ENCODE results near the gene COL24A1.
"Not testable (repeated sequence)": the region's sequence is repeated elsewhere in the genome, so short reads cannot be mapped to it uniquely, and the experiment has no call there.

Gene COL24A1

DNA sequence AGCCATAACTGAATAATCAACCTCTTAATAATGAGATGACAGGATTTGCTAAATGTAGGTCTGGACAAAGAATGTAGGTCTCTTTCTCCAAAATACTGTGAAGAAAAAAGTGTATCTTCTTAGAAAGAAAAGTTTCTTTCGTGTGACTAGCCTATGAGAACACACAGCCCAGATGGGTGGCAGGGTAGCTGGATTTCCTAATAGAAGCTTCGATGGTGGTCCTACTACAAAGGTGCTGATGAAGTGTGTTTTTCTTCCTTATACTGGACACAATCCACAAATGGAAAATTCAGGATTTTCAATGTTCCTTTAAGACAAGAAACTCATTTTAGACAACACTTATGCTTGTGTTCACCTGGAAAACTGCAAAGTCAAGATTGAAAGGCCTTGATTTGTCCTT lies 358.2 kb downstream of the COL24A1 start:
- no peak for DNase-seq

DNA sequence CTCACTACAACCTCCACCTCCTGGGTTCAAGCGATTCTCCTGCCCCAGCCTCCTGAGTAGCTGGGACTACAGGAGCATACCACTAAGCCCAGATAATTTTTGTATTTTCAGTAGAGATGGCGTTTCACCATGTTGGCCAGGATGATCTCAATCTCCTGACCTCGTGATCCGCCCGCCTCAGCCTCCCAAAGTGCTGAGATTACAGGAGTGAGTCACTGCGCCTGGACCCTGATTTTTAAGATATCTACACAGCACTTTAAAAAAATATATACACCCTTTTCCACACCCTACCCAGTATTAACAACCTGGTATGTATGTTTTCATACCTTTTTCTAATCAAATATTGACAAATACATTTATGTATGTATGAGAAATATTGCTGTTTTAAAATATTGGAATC lies 379.6 kb downstream of the COL24A1 start:
- not testable (repeated sequence) for DNase-seq

DNA sequence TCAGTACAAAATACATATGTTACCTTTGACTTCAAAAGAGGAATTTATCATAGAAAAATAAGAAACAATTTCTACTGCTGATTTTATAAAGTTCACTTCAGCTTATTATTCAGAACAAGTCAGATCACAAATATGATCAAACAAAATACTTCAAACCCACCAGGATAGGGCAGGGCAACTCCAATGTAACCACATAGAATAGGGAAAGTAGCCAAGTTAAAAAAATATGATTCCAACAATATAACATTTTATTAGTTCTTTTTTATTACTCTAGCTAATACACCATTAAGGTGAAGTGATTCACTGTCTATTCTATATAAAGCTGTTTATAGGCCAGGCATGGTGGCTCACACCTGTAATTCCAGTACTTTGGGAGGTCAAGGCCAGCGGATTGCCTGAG lies 393.8 kb downstream of the COL24A1 start:
- DNase-seq = no peak

DNA sequence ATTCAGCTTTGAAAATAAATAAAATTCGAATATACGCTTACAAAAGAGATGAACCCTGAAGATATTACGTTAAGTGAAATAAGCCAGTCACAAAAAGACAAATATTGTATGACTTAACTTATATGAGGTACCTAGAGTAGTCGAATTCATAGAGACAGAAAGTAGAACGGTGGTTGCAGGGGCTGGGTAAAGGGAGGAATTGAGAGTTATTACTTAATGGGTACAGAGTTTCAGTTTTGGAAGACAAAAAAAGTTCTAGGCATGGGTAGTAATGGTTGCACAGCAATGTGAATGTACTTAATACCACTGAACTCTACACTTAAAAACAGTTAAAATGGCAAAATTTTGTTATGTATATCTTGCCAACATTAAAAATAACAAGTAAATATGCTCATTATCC lies 399.7 kb downstream of the COL24A1 start:
- no peak for DNase-seq

DNA sequence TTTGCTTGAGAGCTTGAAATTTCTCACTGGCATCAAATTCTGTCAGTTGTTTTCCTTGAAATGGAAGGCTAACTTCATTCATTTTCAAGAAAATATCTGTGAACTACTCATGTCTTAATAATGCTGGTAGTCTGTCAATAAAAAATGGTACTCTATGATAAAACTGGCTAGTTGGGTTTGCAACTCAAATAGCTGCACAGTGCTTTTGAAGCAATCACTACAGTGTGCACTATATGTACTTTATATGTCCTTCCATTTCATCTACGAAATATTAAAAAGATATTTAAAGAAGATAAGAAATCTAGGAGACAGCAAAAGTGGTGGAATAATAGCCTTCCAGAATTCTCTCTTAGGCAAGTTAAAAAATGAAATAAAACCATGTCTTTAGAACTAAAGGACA lies 408.5 kb downstream of the COL24A1 start:
- DNase-seq = no peak

DNA sequence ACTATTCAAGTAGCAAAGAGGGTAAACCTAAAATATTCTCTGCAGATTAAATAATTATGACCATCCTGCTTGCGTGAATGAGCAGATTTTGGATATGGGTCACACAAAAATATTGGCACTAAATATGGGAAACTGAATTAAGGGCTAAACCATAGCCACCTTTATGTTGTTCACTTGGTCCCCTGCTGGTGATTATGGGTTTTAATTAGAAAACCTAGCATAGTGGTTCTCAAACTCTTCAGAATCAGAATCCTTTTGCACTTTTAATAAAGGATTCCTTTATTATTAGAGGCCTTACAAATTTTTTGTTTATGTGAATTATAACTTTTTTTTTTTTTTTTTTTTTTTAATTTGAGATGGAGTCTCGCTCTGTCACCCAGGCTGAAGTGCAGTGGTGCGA lies 409.8 kb downstream of the COL24A1 start:
- DNase-seq = no peak

DNA sequence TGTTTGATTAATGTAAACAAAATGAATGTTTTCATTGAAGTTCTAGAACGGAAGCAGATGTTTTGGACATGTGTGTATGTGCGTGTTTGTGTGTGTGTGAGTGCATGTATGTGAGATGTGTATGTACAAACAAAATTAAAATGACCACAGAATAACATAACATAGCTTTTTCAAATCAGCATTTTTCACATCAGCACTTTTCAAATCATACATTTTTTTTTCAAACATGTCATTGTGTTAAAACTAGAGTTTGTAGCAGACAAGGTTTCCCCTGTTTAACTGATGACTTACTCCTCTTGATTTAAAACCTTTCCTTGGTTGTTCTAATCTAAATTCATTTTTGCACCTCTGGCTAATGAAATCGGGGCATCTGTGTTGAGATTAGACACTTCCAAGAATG lies 412.8 kb downstream of the COL24A1 start:
- no peak for DNase-seq

DNA sequence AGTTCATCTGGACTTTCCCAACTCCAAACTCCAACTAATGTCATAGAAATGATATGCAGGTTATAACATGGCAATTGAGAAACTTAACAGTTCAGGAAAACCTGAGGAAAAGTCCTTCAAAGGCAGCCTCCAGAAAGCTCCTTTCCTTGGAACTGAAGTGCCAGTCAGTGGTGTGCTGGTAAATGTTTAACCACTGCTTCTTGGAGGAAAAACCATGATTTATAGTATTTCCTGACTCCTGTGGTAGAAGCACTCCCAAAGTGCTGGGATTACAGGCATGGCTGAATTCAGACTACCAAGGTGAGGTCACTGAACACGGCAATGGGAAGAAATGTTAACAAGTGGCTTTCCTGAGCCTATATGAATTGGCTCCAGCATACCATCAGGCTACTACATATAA lies 421.6 kb downstream of the COL24A1 start:
- no peak for DNase-seq

DNA sequence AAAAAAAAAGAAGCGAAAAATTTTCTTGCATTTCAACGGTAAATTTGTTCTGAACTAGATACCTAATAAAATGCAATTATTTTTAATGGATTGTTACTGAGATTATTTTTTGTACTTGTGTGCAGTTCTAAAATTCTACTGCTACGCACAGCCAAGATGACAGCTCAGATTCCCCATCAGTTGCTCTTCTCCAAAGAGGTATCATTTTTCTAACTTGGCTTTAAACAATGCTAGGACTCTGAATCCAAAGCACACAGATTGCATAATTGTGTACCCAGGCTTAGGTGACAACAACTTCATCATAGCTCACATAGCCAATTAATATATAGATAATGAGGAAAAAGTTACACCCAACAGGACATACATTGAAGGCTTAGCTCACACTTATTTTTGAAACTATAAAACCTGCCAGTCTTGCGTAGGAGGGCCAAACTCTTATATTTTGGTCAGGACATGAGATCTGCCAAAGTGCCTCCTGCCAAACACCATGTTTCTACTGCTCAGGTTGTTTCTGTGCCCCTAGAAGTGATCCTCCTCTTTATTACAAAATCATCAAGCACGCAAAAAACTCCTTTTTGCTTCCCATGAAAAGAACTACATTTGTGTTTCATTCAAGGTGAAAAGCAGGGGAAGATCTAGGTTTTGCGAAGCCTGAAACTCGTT lies 437.8 kb downstream of the COL24A1 start:
- DNase-seq = no peak

DNA sequence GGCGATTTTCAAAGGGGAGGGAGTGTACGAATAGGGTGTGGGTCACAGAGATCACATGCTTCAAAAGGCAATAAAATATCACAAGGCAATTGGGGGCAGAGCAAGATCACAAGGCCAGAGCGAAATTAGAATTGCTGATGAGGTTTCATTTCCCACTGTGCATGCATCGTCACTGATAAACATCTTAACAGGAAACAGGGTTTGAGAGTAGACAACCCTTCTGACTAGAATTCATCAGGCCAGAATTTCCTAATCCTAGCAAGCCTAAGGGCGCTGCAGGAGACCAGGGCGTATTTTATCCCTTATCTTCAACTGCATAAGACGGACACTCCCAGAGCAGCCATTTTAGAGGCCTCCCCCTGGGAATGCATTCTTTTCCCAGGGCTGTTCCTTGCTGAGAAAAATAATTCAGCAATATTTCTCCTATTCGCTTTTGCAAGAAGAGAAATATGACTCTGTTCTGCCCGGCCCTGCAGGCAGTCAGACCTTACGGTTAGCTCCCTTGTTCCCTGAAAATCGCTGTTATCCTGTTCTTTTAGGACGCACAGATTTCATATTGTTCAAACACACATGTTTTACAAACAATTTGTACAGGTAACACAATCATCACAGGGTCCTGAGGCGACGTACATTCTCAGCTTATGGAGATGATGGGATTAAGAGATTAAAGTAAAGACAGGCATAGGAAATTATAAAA lies 442.0 kb downstream of the COL24A1 start:
- not testable (repeated sequence) for DNase-seq

DNA sequence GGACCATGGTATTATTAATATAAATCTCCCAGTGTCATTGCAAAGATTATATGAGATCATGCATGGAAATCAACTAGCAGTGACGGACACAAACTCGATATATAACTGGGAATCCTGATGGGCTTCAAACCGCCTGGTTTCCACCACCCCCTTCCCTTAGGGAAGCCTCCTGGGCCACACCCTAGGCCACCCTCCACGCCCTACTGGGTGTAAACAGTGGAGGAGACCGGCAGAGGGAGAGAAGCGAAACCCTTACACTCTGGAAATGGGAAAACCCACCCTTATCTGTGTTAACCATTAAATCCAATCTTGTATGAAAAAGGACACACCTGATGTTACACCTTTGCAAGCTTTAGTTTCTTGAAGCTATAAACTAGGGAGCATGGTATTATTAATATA lies 447.7 kb downstream of the COL24A1 start:
- DNase-seq = no peak

DNA sequence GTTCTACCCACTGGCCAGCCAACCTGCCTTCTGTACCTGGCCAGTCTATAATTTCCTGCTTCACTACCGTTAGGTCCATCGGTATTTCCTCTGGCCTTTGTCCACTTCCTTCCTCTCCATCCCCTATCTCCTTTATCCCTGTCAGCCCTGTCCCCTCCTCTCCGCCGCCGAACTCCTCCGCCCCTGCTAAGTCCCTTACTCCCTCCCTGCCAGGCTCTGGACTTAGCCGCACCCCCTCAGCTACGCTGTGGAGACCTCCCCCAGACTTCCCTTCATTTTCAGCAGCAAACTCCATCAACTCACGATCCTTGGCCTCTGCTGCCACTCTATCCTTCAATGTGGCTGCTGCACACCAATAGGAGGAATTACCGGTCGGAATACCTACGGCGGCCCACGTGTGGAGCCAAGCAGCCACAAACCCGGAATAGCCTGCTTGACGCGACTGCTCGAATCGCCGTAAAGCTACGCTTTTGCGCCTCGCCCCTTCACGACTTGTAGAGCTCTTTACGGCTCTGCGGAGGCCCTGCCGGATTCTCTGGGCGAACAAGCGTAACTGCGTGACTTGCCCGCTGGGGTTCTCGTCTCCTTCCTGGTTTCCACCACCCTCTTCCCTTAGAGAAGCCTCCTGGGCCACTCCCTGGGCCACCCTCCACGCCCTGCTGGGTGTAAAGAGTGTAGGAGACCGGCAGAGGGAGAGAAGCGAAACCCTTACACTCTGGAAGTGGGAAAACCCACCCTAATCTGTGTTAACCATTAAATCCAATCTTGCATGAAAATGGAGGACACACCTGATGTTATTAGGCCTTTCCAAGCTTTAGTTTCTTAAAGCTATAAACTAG lies 448.4 kb downstream of the COL24A1 start, which contains the start of gene ZNHIT6:
Gene ZNHIT6 (minus strand): TSS at position 444 of the 839 bp plus-strand sequence. CDS start 149 bp downstream, at position 295.
- peak; percentile 97 for DNase-seq

DNA sequence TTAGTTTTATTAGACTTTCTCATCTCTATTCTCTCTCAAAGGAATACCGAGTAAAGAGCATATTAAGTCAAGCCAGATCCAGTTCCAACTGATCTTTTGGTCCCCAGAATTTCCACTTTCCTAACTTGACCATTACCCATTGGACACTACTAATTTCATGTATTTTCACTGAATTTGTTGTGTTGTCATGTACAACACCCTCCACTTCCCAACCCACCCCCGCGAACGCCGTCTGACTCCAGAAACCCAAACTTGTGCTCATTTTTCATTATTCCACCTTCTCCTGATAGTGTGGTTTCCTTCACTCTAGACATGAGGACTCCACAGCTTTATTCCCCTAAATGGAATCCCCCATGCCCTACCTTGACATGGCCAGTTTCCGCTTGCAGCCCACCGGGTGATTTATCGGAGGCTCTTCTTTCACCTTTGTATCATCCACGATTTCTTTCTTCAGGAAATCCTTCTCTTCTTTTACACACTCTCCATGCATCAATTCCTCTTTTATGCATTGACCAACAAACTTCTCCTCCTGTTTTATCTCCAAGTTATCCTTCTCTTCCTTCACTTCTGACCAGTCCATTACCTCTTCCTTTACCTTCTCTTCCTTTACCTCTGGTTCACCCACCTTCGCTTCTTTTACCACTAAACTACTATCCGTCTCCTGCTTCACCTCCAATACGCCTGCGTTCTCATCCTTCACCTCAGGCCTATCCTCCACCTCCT lies 449.1 kb downstream of the COL24A1 start:
- DNase-seq = no peak

DNA sequence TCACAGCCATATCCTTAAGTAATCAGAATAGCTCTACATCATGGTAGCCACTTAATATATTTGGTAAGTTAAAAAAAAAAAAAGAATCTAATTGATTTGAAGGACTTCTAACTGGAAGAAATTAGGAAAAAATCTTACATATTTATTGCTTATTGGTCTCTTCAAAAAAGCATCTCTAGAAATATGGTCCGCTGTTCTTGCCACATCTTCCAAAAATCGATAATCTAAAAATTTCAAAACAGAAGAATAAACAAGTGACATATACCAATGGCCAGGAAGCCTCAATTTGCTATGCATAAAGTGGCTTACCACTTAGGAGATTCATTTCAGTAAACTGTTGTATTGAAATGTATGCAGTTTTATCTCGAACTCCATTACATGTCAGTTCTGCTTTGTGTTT lies 450.6 kb downstream of the COL24A1 start:
- no peak for DNase-seq

DNA sequence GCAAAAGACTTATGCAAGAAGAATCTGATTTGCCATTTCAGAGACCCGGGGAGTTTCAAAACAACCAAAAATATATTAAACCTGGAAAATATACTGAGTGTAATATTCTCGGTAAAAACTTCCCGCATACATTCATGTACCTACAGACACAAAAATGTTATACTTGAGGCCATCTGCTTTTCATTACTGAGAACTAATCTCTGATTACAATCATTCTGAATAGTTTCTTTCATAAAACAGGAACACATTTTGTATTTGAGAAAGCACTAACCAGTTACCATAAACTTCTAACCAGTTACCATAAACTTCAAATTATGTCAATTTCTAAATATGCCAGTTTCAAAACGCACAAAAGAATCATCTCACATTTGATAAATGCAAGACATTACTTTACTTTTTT lies 456.1 kb downstream of the COL24A1 start:
- peak; percentile 37 for DNase-seq

DNA sequence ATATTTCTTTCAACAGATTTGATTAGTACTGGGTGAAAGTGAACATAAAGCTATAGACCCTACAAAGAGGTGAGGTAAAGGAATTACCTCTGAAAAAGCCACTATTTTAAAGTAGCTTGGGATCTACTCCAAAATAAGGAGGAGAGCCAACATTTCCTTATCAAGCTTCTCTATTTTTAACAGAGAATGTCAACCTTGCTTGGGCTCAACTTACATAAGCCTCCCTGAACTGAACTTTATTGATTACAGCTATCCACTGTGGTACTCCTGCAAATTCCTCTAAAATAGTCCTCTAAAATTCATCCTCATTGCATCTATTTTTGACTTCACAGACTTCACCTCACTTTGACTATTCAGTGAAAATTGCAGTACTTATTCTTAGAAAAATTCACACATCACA lies 458.7 kb downstream of the COL24A1 start:
- DNase-seq = no peak

DNA sequence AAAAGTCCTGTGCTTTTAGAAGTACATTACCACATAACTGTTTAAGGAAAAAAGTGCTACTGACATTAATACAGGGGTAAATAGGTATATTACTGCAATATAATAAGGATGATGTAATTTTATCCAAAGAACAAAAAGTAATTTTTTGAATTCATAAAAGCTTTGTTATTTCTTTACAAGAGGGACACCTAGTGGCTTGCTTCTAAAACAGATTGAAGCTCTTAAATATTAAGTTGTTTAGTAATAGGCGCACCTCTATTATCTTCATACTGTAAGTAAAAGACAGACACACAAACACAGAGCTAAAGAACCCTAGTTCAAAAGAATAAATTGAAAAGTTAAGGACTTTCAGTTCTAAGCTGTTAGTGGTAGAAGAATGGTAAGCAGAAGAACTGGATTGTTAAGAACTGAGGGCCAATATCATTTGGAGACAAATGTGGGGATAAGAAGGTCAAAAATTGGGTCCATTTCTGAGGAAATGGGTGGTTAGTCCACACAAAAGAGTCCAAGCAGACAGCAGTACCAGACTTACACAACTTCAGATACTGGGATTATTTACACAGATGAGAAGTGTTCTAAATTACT lies 463.8 kb downstream of the COL24A1 start:
- peak; percentile 70 for DNase-seq

DNA sequence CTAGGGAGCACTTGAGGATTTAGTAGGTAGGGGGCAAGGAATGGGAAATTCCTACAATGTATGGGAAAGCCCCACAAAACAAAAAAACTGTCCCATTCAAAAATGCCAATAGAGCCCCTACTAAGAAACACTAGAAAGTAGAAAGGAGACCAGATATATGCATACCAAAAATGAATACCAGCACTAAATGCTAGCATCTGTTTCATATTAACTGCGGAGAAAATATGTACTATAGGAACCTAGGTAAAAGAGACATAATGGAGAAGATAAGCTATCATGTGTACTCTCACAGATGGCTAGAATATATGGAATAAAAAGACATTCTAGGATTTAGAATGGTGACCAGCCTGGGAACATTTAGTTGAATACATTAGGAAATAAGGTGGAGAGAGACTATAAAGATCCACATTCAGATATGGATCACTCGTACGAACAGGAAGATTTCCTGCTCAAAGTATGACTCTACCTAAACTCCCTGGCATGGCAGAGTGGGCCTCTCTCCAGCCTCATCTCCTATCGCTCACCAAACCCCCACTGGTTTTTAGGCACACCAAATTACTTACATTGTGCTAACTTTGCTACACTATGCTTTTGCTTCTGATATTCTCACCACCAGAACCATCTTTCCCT lies 466.7 kb downstream of the COL24A1 start:
- DNase-seq = peak; percentile 57

DNA sequence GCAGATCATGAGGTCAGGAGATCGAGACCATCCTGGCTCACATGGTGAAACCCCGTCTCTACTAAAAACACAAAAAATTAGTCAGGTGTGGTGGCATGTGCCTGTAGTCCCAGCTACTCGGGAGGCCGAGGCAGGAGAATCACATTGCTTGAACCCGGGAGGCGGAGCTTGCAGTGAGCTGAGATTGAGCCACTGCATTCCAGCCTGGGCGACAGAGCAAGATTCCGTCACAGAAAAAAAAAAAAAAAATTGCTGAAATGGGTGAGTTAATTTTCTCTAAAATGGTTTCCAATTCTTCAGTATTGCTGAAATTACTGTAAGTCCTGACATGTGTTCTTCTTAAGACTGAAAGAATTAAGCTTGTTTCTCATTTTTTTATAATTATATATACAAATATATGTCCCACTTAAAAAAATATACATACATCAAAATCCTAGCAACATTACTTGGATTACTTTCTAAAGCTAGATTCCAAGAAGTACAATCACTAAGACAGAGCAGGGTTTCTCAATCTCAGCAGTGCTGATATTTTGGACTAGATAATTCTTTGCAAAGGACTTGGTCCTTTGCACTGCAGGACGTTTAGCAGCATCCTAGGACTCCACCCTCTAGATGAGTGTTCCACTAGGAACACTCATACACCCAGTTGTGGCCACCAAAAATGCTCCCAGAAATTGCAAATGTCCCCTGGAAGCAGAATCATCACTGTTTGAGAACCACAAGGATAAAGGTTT lies 473.1 kb downstream of the COL24A1 start:
- DNase-seq = no peak

DNA sequence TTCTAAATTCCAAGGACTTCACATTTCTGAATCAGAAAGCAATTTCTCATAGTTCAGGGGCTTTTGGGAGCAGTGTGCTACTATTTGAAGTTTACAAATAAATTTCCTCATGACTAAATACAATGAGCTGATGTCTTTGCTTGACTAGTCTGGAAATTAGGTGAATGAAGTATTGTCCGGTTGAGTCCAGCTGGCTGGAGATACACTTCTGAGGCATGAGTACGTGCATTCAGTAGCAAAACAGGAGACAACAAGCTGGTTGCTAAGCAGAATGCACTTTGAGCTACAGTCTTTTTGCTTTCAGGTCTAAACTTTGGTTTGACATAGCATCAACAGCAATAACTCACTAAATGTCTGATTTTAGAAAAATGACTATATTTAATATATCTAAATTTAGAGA lies 475.5 kb downstream of the COL24A1 start:
- DNase-seq = peak; percentile 39
